ENCODE measurements around the gene AHCYL2. TPM values are rescaled to one million over a fixed set of nuclear protein-coding genes. Genes with fewer than 3 reads are reported as not detected.
"Not testable (repeated sequence)": the region's sequence is repeated elsewhere in the genome, so short reads cannot be mapped to it uniquely, and the experiment has no call there.

AHCYL2 gene
- polyA plus RNA-seq, 1 experiment: 7.8 TPM

DNA sequence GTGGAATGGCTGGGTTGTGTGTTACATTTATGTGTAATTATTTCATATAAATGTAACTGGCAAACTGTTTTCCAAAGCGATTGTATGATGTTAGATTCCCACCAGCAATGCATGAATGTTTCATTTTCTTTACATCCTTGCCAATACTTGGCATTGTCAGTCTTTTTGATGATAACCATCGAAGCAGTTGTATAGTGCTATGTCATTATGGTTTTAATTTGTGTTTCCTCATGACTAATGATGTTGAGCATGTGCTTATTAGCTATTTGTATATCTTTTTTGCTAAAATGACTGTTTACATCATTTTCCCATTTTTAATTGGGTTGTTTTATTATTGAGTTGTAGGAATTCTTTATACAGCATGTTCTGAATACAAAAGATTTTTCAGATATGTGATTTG lies 22.3 kb downstream of the AHCYL2 start:
- Histone ChIP-seq H3K36me3 (ENCODE audit: control insufficient read depth, insufficient read depth, low read length) (no peaks in the 10 kb centered on the region), H3K27me3 (ENCODE audit: control insufficient read depth, insufficient read depth, low read length) (no peaks in the 10 kb centered on the region), H3K4me3 (ENCODE audit: low read depth, low read length) (no peak overlapping the region)
- no peak for DNase-seq (ENCODE audit: low read depth)
- ChIA-PET POLR2A (no interaction called here), CTCF (interaction anchor here (0.6 to 0.7 kb wide), 3 partner anchors 25 to 712 kb away, joined by 3 read pairs; no protein-coding TSS in a partner anchor)
- TF ChIP-seq, protein P1, sequence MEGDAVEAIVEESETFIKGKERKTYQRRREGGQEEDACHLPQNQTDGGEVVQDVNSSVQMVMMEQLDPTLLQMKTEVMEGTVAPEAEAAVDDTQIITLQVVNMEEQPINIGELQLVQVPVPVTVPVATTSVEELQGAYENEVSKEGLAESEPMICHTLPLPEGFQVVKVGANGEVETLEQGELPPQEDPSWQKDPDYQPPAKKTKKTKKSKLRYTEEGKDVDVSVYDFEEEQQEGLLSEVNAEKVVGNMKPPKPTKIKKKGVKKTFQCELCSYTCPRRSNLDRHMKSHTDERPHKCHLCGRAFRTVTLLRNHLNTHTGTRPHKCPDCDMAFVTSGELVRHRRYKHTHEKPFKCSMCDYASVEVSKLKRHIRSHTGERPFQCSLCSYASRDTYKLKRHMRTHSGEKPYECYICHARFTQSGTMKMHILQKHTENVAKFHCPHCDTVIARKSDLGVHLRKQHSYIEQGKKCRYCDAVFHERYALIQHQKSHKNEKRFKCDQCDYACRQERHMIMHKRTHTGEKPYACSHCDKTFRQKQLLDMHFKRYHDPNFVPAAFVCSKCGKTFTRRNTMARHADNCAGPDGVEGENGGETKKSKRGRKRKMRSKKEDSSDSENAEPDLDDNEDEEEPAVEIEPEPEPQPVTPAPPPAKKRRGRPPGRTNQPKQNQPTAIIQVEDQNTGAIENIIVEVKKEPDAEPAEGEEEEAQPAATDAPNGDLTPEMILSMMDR (IDR thresholded peaks at IDR 0.05; ENCODE audit: insufficient read depth, low read depth, low read length): no peak

- POLR2A ChIA-PET: no interaction called here
- DNase-seq (ENCODE audit: low read depth): no peak
- H3K4me3 ChIP-seq (ENCODE audit: low read depth, low read length): no peak overlapping the region
- no peaks in the 10 kb centered on the region for H3K36me3 ChIP-seq (ENCODE audit: control insufficient read depth, insufficient read depth, low read length)
- CTCF ChIA-PET: interaction anchor here (0.6 to 4.8 kb wide), 3 partner anchors 14 to 55 kb away, joined by 3 to 19 read pairs (median 3); no protein-coding TSS in a partner anchor
- TF ChIP-seq, protein P1 (IDR thresholded peaks at IDR 0.05; ENCODE audit: insufficient read depth, low read depth, low read length): no peak
- no peaks in the 10 kb centered on the region for H3K27me3 ChIP-seq (ENCODE audit: control insufficient read depth, insufficient read depth, low read length)
Measured at GRCh38 chr7:129252128-129252527, 27.3 kb downstream of the AHCYL2 start.

- H3K36me3 ChIP-seq (ENCODE audit: control insufficient read depth, insufficient read depth, low read length); DNase-seq (ENCODE audit: low read depth); H3K4me3 ChIP-seq (ENCODE audit: low read depth, low read length); POLR2A ChIA-PET; H3K27me3 ChIP-seq (ENCODE audit: control insufficient read depth, insufficient read depth, low read length): not testable (repeated sequence)
- CTCF ChIA-PET: interaction anchor here (0.7 to 4.8 kb wide), 2 partner anchors 15 to 34 kb away, joined by 3 to 19 read pairs; no protein-coding TSS in a partner anchor
Measured at GRCh38 chr7:129252603-129253002, 27.8 kb downstream of the AHCYL2 start.

- ChIA-PET POLR2A (no interaction called here), CTCF (interaction anchor here (3.4 kb wide), 1 partner anchor 15 kb away, joined by 18 read pairs; no protein-coding TSS in a partner anchor)
- Histone ChIP-seq H3K27me3 (ENCODE audit: control insufficient read depth, insufficient read depth, low read length) (no peaks in the 10 kb centered on the region), H3K4me3 (ENCODE audit: low read depth, low read length) (no peak overlapping the region), H3K36me3 (ENCODE audit: control insufficient read depth, insufficient read depth, low read length) (no peaks in the 10 kb centered on the region)
- no peak for DNase-seq (ENCODE audit: low read depth)
- TF ChIP-seq, protein P1 (IDR thresholded peaks at IDR 0.05; ENCODE audit: insufficient read depth, low read depth, low read length): no peak
Measured at GRCh38 chr7:129255800-129256199, 31.0 kb downstream of the AHCYL2 start.

- Histone ChIP-seq H3K27me3 (ENCODE audit: control insufficient read depth, insufficient read depth, low read length) (no peaks in the 10 kb centered on the region), H3K36me3 (ENCODE audit: control insufficient read depth, insufficient read depth, low read length) (no peaks in the 10 kb centered on the region), H3K4me3 (ENCODE audit: low read depth, low read length) (no peak overlapping the region)
- POLR2A ChIA-PET: no interaction called here
- CTCF ChIA-PET: interaction anchor here (3.4 kb wide), 1 partner anchor 15 kb away, joined by 18 read pairs; no protein-coding TSS in a partner anchor
- TF ChIP-seq, protein P1 (IDR thresholded peaks at IDR 0.05; ENCODE audit: insufficient read depth, low read depth, low read length): no peak
- DNase-seq (ENCODE audit: low read depth): no peak
Measured at GRCh38 chr7:129256221-129256620, 31.4 kb downstream of the AHCYL2 start.

DNA sequence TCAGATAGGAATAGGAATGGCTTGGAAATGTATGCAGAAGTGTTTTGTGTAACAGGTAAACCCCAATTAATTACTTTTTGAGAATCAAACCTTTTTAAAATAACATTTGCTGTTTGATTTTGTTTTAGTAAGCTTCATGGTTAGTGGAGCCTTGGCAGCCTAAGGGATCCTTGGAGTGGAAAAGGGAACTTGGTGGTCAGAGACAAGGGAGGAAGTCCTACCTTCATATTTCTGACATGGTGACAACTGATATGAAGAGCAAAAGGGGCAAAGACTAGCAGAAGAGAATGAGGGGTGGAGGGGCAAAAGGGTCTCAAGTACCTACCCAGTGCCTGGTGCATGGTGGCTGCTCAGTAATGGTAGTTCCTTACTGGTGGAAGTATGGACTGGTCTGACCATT lies 32.3 kb downstream of the AHCYL2 start:
- TF ChIP-seq, protein P1 (IDR thresholded peaks at IDR 0.05; ENCODE audit: insufficient read depth, low read depth, low read length): no peak
- Histone ChIP-seq H3K4me3 (ENCODE audit: low read depth, low read length) (no peak overlapping the region), H3K36me3 (ENCODE audit: control insufficient read depth, insufficient read depth, low read length) (no peaks in the 10 kb centered on the region), H3K27me3 (ENCODE audit: control insufficient read depth, insufficient read depth, low read length) (no peaks in the 10 kb centered on the region)
- ChIA-PET POLR2A (interaction anchor here (0.6 kb wide), 1 partner anchor 11 kb away, joined by 3 read pairs; no protein-coding TSS in a partner anchor), CTCF (no interaction called here)
- no peak for DNase-seq (ENCODE audit: low read depth)
